ENCODE results near the gene CARM1.
A peak's percentile ranks its signal among the peaks of the same experiment; 100 is the strongest.

The CARM1 gene

DNA sequence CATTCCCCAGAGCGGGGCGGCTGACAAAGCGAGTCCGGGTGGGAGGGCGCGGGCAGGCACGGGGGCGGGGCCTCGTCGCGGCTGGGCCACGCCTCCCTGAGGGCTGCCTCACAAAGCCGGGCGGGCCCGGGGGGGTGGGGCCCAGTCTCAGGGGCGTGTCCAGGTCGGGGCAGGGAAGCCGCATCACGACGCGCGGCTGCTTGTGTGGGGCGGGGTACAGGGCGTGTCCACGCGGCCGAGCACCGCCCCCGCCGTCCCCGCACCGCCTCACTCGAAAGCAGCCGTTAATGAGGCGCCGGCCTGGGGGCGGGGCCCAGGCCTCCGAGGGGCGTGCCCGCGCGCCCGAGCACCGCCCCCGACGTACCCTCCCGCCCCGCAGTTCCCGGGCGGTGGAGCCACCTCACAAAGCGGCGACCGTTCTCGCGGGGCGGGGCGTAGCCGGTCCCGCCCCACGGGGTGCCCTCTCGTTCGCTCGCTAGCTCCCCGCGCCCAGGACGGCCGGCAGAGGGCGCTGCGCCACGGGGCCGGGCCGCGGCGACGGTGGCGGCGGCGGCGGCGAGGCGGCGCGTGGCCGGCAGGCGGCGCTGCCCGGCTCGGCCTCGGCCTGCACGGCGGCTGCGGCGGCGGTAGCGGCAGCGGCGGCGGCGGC, at the start of gene CARM1:
TSS of gene CARM1 (plus strand) at position 599 of the 649 bp plus-strand sequence. CDS start 150 bp downstream, outside the sequence.
- TF ChIP-seq, protein P1, sequence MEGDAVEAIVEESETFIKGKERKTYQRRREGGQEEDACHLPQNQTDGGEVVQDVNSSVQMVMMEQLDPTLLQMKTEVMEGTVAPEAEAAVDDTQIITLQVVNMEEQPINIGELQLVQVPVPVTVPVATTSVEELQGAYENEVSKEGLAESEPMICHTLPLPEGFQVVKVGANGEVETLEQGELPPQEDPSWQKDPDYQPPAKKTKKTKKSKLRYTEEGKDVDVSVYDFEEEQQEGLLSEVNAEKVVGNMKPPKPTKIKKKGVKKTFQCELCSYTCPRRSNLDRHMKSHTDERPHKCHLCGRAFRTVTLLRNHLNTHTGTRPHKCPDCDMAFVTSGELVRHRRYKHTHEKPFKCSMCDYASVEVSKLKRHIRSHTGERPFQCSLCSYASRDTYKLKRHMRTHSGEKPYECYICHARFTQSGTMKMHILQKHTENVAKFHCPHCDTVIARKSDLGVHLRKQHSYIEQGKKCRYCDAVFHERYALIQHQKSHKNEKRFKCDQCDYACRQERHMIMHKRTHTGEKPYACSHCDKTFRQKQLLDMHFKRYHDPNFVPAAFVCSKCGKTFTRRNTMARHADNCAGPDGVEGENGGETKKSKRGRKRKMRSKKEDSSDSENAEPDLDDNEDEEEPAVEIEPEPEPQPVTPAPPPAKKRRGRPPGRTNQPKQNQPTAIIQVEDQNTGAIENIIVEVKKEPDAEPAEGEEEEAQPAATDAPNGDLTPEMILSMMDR (IDR thresholded peaks at IDR 0.05; ENCODE audit: unreplicated experiment in 3 of 3): peak; percentile 57 to 63 (median 58)
- peak within 1 kb of the TSS; percentile 90 to 98 (median 96) for H3K27ac Mint-ChIP-seq
- H3K27me3 Mint-ChIP-seq (ENCODE audit: low read depth): no peaks in the 10 kb centered on the region
- H3K36me3 Mint-ChIP-seq (ENCODE audit: low read depth): no peaks in the 10 kb centered on the region
- H3K9me3 Mint-ChIP-seq: no peaks in the 10 kb centered on the region
- H3K4me1 Mint-ChIP-seq: peaks cover 9% of the 10 kb centered on the region
- H3K4me3 Mint-ChIP-seq: peak within 1 kb of the TSS; percentile 92 to 95 (median 92)

DNA sequence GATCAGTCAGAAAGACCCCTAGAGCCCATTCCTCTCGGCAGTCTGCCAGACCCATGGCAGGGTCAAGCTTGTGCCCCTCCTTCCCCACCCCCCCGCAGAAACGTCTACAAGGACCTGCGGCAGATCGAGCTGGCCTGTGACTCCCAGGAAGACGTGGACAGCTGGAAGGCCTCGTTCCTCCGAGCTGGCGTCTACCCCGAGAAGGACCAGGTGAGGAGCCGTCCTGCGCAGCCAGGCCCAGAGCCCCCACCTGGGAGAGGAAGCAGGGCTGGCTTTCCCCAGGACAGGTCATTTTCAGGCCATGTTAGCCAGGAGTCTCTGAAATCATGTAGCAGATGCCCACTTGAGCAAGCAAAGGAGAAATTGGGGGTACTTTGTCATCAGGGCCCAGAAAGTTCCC, 47.7 kb upstream of the CARM1 start:
- no peak overlapping the region for H3K27ac Mint-ChIP-seq
- no peaks in the 10 kb centered on the region for H3K27me3 Mint-ChIP-seq (ENCODE audit: low read depth)
- no peaks in the 10 kb centered on the region for H3K4me1 Mint-ChIP-seq
- TF ChIP-seq, protein P1 (IDR thresholded peaks at IDR 0.05; ENCODE audit: unreplicated experiment in 3 of 3): no peak
- H3K4me3 Mint-ChIP-seq: no peak overlapping the region
- no peaks in the 10 kb centered on the region for H3K9me3 Mint-ChIP-seq
- peaks cover 49% of the 10 kb centered on the region for H3K36me3 Mint-ChIP-seq (ENCODE audit: low read depth)

DNA sequence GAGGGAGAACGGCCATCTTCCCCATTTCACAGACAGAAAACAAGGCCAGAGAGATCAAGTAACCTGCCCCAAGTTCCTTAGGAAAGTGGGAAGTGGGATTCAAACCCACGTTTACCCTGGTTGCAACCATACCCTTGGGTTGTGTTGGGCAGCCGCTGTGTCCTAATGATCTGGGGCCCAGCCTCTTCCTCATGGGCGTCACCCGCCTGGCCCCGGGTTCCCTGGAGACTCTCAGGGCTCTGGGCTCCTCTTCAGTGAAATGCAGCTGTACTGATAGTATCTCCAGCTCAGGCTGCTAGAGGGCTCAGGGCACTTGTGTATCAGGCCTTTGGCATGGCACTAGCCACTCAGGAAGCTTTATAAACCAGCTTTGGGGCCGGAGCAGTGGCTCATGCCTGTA, 45.1 kb upstream of the CARM1 start:
- Mint-ChIP-seq H3K4me1 (no peaks in the 10 kb centered on the region), H3K36me3 (ENCODE audit: low read depth) (peaks cover 32% of the 10 kb centered on the region), H3K27ac (no peak overlapping the region), H3K4me3 (no peak overlapping the region), H3K27me3 (ENCODE audit: low read depth) (no peaks in the 10 kb centered on the region), H3K9me3 (no peaks in the 10 kb centered on the region)
- TF ChIP-seq, protein P1 (IDR thresholded peaks at IDR 0.05; ENCODE audit: unreplicated experiment in 3 of 3): no peak

DNA sequence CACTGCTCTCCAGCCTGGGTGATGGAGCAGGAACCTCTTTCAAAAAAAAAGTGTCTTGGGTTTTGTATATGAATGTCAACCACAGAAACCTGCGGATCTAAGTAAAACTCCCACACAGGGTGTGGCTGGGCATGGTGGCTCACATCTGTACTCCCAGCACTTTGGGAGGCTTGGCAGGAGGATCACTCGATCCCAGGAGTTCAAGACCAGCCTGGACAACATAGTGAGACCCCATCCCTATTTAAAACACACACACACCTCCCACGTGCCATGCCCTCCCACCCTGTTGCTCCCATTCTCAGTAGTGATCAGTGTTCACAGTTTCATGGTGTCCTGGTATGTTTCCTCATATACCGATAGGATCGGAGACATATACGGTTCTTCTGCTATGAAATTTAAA, 44.5 kb upstream of the CARM1 start:
- Mint-ChIP-seq H3K36me3 (ENCODE audit: low read depth) (peaks cover 32% of the 10 kb centered on the region), H3K4me3 (no peak overlapping the region), H3K9me3 (no peaks in the 10 kb centered on the region), H3K4me1 (no peaks in the 10 kb centered on the region), H3K27ac (no peak overlapping the region), H3K27me3 (ENCODE audit: low read depth) (no peaks in the 10 kb centered on the region)
- TF ChIP-seq, protein P1 (IDR thresholded peaks at IDR 0.05; ENCODE audit: unreplicated experiment in 3 of 3): no peak

DNA sequence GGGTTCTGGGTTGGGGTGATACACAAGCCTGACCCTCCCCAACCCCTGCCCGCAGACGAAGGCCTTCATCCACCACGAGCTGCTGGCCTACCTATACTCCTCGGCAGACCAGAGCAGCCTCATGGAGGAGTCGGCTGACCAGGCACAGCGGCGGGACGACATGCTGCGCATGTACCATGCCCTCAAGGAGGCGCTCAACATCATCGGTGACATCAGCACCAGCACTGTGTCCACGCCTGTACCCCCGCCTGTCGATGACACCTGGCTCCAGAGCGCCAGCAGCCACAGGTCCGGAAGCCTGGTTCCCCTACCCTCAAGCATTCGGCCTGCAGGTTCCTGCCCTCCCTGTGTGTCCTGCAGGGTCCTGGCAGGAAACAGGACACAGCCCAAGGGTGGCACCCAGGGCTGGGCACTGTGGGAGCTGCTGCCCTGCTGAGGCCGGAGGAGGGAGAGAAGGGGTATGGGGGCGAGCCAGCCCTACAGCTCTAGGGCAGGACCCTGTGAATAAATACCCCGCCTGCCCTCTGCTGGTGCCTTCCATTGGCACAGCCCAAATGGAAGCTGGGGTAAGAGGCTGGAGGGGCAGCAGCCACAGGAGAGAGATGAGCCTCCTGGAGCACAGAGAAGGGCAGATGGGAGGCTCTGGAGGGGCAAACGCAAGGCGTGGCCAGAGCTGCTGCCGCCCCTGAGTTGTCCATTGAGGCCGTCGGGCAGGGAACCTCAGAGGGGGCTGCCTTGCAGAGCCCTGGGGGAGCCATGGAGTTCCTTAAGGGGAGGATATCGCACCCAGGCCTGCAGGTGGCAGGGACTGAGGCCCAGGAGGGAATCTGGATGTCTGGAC, 42.2 kb upstream of the CARM1 start:
- peaks cover 33% of the 10 kb centered on the region for H3K36me3 Mint-ChIP-seq (ENCODE audit: low read depth)
- H3K4me3 Mint-ChIP-seq: no peak overlapping the region
- H3K27me3 Mint-ChIP-seq (ENCODE audit: low read depth): no peaks in the 10 kb centered on the region
- no peak overlapping the region for H3K27ac Mint-ChIP-seq
- H3K9me3 Mint-ChIP-seq: no peaks in the 10 kb centered on the region
- no peaks in the 10 kb centered on the region for H3K4me1 Mint-ChIP-seq
- TF ChIP-seq, protein P1 (IDR thresholded peaks at IDR 0.05; ENCODE audit: unreplicated experiment in 3 of 3): no peak

Data from nephron (organoid).